GM13977 (cell line): ENCODE measurements around the gene ETS1.

Source experiments
- DNase-seq: peaks from one replicate; pipeline ENCODE4 v3.0.0; 2012; ENCODE audit warnings: low spot score
- CTCF ChIP-seq: IDR thresholded peaks from 2 replicates; pipeline ENCODE4 v1.5.1; 2012; ENCODE audit warnings: mild to moderate bottlenecking, control low read depth; ENCODE audit not compliant: insufficient read depth; ENCODE audit errors: extremely low read depth, missing control alignments
- in situ Hi-C: fragments of 300-500 bp; cut with MboI; formaldehyde crosslinking; loops from one replicate; pipeline ENCODE4 v1.12.0; 2022; ENCODE audit warnings: low sequenced_read_pairs, low pct_unique_long_range_greater_than_20kb, mixed read lengths, inconsistent platforms; ENCODE audit not compliant: unreplicated experiment

ETS1 gene

DNA sequence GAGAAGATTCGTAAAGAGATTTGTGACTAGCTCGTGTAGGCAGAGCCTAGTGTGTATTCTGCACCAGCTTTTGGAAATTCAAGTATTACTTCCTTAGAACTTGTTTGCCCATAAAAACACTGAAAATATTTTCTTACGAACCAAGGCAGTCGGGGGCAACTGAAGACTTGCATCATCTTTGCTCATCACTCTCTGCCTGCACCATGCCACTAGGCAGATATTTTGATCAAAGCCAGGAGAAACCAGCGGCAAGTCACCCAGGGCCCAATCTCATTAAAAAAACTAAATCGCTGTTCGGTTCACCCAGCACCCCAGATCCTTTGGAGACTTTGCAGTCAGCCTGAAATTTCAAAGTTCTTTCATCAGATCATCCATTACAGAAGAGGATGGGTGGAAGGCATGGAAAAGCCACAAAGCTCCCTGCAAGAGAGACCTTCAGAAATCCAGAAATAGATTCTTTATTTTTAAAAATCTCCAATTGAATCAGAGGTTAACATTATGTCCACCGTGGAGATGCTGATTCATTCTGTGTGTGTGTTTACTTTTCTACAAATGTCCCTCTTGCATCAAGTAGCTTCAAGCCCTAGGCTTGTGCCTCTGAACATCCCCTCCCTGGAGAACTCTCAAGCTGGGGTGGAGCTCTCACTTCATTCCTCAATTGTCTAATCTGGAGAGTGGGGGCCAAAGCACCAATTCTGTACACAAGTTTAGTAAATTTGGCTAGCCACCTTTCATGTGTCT lies 78.4 kb downstream of the ETS1 start:
- TF ChIP-seq CTCF, result no peak
- in situ Hi-C loops, result no loop called here
- DNase-seq, result no peak

- no peak for DNase-seq
- no peak for TF ChIP-seq CTCF
- in situ Hi-C loops, result no loop called here
Measured at GRCh38 chr11:128507936-128508335, 79.4 kb downstream of the ETS1 start.

DNA sequence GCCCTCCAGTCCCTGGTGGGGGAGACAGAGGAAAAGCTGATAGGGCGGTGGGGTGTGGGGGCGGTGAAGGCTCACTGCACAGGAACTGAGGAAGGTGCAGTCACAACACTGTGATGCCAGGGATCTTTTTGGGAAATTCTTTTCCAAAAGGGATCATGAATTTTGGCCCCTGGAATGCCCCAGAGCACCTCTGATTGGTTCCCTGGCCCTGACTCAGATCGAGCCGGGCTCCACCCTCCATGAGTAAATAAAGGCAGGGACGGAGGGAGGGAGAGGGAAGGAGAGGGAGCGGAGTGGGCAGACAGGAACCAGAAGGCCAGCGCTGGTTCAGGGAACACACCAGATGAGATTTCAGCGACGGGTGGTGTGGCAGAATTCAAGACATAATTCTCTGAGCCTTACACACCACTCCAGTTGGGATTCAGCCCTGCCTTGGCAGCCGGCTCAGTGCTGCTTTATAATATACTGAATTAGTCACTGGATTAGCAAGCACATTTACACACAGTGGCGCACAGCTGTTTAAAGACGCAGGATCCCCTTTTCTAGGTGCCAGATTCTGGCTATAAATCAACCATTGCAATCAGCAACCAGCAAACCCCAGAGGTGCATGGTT lies 80.3 kb downstream of the ETS1 start:
- no peak for TF ChIP-seq CTCF
- no peak for DNase-seq
- in situ Hi-C loops, result no loop called here

DNA sequence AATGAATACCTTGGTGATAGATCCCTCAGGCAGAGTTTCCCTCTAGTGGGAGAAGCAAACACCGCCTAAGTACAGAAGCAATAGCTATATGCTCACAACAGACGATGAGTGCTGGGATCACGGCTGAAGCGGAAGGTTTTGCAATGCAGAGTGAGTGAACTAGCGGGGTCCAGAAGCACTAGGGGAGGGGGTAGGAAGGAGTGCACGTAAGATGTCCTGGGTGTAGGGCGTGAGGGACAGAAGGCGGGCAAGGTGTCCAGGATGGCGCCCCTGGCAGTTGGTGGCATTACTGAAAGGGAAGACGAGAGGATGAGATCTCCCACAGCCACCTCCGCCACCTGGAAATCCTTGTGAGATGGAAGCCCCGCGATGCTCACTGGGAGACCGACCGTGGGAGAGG lies 81.0 kb downstream of the ETS1 start:
- in situ Hi-C loops, result no loop called here
- TF ChIP-seq CTCF, result no peak
- no peak for DNase-seq

DNA sequence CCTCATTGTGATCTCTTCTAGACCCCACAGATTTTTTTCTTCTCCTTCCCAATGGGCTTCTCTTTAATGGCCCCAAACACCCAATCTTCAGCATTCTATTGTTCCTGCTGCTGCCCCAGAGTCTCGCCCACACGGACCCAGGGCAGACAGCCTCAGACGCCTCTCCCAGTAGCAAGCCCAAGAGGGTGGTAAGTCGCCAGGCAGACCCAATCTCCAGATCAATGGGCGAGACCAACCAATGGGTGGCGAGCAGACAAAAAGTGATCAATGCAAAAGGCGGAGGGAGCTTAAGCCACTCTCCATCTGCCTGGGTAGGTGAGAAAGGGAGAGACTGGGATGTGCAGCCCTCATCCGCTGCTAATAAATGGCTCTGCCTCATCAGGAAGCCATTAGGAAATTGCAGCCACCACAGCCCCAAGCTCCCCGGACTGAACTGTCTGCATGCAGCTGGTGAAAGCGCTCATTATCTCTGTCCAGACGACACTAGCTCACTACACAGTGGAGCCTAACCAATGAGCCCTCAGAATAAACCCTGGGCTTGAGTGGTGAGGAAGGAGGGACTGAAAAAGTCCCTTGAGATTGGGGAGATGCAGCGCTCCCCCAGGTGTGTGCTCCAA lies 81.8 kb downstream of the ETS1 start:
- no peak for DNase-seq
- in situ Hi-C loops, result no loop called here
- no peak for TF ChIP-seq CTCF

- in situ Hi-C loops, result no loop called here
- DNase-seq, result no peak
- TF ChIP-seq CTCF, result no peak
Measured at GRCh38 chr11:128504486-128504885, 82.9 kb downstream of the ETS1 start.
